Skin of body (tissue), 2 donors: Measurements from ENCODE around the gene PAPOLA. TPM values are rescaled to one million over a fixed set of nuclear protein-coding genes. Genes with fewer than 3 reads are reported as not detected.
"Not testable (repeated sequence)": the region's sequence is repeated elsewhere in the genome, so short reads cannot be mapped to it uniquely, and the experiment has no call there.

Experiments used
- DNase-seq: peaks from one replicate; lab custom pipeline; 2025; lab: John Stamatoyannopoulos, UW
- total RNA-seq: library from RNA; depleted of rRNA; stranded (reverse); fragments of >200 nt; gene quantifications from one replicate; pipeline ENCODE4 v1.2.3, GENCODE V29; 2014

Gene PAPOLA
- total RNA-seq, result 164 TPM

GRCh38 chr14:96501740-96502620 is at the start of gene PAPOLA:
PAPOLA (plus strand) TSS chr14:96502382; CDS start chr14:96502593, 211 bp downstream.
- peak; percentile 95 for DNase-seq

DNA sequence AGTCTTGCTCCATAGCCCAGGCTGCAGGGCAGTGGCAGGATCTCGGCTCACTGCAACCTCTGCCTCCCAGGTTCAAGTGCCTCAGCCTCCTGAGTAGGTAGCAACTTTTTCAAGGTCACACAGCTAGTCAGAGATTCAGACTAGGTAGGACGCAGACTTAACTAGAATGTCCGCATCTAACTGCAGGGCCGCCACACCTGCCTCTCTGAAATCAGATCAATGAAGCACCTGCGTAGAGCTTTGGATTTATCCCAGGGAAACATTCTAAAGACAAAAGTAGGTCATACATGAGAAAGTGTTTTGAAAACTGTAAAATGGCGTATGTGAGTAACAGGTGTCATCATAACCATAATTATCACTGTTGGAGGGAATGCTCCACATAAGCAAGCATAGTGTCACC is 49.5 kb upstream of the PAPOLA start:
- DNase-seq, result no peak

GRCh38 chr14:96455588-96455987 is 46.6 kb upstream of the PAPOLA start:
- DNase-seq, result no peak

DNA sequence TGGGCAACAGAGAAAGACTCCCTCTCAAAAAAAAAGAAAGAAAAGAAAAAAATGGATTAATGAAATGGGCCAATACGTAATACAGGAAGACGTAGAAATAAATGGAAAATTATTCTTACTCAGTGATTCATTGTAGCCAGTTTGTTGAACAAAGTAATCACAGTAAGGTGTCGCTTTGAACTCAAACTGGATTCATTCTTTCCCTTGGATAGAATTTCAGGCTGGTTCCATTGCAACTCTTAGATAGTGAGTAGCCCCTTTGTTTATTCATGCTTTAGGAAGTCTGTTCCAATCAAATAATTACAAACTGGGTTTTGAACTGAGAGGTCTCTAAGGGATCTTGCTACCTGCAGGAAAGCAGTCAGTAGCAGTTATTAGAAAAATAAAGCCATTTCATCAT is 42.3 kb upstream of the PAPOLA start:
- no peak for DNase-seq

- no peak for DNase-seq
Observed at GRCh38 chr14:96461950-96462798, 40.0 kb upstream of the PAPOLA start.

DNA sequence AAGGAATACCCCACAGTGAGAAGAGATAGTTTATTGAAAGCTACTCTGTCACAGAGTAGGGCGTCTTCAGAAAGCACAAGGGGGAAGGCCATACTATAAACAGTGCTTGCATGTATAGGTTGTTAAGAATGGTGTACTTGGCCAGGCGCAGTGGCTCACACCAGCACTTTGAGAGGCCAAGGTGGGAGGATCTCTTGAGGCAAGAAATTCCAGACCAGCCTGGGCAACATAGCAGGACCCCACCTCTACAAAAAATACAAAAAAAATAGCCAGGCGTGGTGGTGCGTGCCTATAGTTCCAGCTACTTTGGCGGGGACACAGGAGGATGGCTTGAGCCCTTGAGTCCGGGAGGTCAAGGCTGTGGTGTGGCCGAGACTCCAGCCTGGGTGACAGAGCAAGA is 38.0 kb upstream of the PAPOLA start:
- DNase-seq, result no peak

- no peak for DNase-seq
Observed at GRCh38 chr14:96466918-96467317, 35.3 kb upstream of the PAPOLA start.

DNA sequence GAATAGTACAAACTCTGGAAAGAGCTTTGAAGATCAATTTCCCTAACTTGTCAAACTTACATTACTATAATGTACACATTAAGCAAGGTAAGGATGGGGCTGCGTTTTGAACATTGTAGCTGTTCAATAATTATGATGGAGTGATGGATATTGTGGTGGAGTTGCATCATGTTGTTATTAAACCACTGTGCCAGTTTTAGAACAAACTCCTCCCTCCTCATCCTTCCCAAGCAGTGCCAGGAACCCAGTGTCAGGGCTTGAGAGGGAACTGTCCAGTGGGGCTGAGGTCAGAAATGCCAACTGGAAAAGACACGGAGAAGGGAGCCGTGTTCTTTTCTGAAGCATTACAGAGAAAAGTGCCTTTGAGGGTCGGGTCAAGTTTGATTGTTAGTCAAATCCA is 31.9 kb upstream of the PAPOLA start:
- no peak for DNase-seq

DNA sequence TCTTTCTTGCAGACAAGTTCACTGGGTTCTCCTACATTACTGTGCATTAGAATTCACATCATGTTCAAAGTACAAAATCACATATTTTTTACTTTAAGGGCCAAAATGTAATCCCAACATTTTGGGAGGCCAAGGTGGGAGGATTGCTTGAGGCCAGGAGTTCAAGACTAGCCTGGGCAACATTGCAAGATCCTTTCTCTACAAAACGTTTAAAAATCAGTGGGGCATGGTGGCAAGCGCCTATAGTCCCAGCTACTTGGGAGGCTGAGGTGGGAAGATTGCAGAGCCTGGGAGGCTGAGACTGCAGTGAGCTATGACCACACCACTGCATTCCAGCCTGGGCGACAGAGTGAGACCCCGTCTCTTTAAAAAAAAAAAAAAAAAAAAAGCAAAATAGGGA is 31.2 kb upstream of the PAPOLA start:
- not testable (repeated sequence) for DNase-seq

GRCh38 chr14:96478119-96478518 is 24.1 kb upstream of the PAPOLA start:
- no peak for DNase-seq

DNA sequence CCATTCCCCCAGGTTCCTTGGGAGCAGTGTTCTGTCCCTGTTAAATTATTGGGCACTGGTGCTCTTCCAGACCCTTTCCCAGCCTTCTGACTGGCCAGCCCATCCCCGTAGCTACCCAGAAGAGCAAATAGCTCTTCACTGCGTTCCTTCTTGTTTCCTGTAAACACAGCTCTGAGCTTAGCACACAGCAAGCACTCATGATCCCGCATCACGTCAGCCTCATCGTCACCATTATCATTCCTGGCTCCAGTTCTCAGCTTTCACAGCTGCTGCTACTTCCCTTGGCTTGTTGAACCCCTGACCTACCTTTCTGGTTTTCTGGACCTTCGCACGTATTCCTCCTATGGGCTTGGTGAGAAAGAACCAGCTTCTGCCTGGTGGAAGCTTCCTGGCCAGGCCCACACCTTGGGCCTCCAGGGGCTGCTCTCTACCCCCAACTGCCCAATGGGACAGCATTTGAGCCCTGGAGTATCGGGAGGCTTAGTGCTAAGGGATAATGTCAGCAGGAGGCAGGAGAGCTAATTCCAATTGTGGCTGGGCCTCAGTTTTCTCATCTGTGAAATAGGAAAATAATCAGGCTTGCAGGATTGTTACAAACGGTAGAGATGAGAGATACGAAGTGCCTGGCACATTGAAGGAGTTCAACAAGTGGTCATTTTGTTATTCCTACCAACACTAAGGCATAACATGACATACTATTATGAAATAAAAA is 22.6 kb upstream of the PAPOLA start:
- no peak for DNase-seq

DNA sequence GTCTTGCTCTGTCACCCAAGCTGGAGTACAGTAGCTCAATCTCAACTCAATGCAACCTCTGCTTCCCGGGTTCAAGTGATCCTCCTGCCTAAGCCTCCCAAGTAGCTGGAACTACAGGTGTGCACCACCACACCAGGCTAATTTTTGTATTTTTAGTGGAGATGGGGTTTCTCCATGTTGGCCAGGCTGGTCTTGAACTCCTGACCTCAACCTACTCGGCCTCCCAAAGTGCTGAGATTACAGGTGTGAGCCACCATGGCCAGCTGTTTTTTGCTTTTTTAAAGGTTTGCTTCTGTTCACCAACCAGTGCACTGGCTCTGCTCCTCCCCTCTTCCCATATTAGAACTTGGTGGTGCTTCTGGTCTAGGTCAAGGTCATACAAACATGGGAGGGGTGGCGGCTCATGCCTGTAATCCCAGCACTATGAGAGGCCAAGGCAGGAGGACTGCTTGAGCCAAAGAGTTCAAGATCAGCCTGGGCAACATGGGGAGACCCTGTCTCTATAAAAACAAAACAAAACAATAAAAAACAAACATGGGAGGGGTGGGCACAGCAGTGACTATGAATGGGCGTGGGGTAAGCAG is 20.4 kb upstream of the PAPOLA start:
- DNase-seq, result no peak

- DNase-seq, result no peak
Observed at GRCh38 chr14:96482986-96483385, 19.2 kb upstream of the PAPOLA start.

GRCh38 chr14:96484399-96484798 is 17.8 kb upstream of the PAPOLA start:
- DNase-seq, result no peak

GRCh38 chr14:96486705-96487104 is 15.5 kb upstream of the PAPOLA start:
- no peak for DNase-seq

DNA sequence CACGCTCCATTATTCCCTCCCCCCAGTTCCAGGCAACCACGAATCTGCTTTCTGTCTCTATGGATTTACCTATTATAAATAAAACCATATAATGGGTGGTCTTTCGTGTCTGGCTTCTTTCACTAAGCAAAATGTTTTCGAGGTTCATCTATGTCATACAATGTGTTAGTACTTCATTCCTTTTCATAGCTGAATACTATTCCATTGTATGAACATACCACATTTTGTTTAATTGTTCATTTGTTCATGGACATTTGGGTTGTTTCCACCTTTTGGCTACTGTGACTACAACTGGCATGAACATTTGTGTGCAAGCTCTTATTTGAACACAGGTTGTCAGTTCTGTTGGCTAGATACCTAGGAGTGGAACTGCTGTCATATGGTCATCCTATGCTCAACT is 12.9 kb upstream of the PAPOLA start:
- no peak for DNase-seq

DNA sequence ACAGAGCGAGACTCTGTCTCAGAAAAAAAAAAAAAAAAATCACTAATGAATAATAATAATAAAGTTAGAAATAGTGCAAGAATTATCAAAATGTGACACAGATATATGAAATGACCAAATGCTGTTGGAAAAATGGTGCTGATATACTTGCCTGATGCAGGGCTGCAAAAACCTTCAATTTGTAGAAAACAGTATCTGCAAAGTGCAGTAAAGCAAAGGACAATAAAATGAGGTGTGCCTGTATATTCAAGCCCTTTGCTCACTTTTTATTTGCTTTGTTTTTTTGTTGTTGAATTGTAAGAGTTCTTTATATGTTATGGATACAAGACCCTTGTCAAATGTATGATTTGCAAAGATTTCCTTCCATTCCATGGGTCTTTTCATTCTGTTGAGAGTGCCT is 9.0 kb upstream of the PAPOLA start:
- DNase-seq, result no peak

DNA sequence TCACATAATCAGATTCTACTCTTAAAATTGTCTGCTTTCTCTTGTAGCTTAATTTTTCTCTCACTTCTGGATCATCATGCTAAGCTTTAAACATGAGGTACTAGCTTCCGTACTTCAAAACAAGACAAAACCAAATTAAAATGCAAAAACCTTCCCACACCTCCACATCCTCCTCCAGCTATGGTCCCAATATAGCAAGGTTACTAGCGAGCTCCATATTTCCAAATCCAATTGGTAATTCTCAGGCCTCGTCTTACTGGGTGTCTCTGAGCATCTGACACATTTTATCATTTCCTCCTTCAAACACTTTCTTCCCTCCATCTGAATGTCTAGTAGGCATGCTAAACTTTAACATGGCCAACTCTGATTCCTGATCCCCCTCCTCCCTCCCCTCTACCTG is 7.9 kb upstream of the PAPOLA start:
- DNase-seq, result no peak

GRCh38 chr14:96497087-96497486 is 5.1 kb upstream of the PAPOLA start:
- no peak for DNase-seq

GRCh38 chr14:96497586-96497985 is 4.6 kb upstream of the PAPOLA start:
- DNase-seq, result no peak

DNA sequence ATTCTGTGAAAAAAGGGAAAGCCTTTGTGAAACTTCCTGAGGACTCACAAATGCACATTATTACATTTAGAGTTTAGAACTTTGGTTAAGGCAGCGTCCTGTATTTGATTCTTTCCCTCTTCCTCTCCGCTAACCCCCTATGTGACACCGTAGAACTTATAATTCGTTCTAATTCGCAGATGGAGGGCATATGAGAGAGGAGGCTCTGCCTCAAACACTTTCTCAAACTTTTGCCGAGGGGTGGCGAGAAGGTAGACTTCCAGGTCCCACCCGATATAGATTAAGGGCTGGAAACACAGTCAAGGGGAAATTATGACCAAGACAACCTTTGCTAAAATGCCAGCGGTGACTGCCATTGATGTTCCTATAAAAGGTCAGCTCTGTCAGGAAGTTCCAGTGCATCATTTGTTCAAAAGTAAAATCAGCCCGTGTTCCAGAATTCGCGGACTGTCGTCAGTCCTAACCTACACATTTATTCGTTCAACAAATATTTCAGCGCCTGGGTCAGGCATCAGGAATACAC is 904 bp upstream of the PAPOLA start:
- DNase-seq, result no peak
